ENCODE measurements around the gene DNAJC18.
"Not testable (repeated sequence)": the region's sequence is repeated elsewhere in the genome, so short reads cannot be mapped to it uniquely, and the experiment has no call there.

DNAJC18 gene

GRCh38 chr5:139425497-139425896 lies 13.8 kb downstream of the DNAJC18 start:
- no peak for DNase-seq

- peak; percentile 41 for DNase-seq
Observed at GRCh38 chr5:139422307-139422893, 16.9 kb downstream of the DNAJC18 start.

- DNase-seq = no peak
Observed at GRCh38 chr5:139419226-139420192, 19.8 kb downstream of the DNAJC18 start.

- DNase-seq = no peak
Observed at GRCh38 chr5:139418793-139419192, 20.5 kb downstream of the DNAJC18 start.

GRCh38 chr5:139417214-139417613 lies 22.1 kb downstream of the DNAJC18 start:
- DNase-seq = no peak

- DNase-seq = no peak
Observed at GRCh38 chr5:139416651-139417050, 22.7 kb downstream of the DNAJC18 start.

- DNase-seq = no peak
Observed at GRCh38 chr5:139415869-139416268, 23.5 kb downstream of the DNAJC18 start.

- no peak for DNase-seq
Observed at GRCh38 chr5:139415221-139415861, 24.0 kb downstream of the DNAJC18 start.

- no peak for DNase-seq
Observed at GRCh38 chr5:139414581-139415130, 24.7 kb downstream of the DNAJC18 start.

- DNase-seq = no peak
Observed at GRCh38 chr5:139413963-139414362, 25.4 kb downstream of the DNAJC18 start.

- DNase-seq = no peak
Observed at GRCh38 chr5:139413153-139413552, 26.2 kb downstream of the DNAJC18 start.

GRCh38 chr5:139410993-139411828 lies 28.1 kb downstream of the DNAJC18 start:
- DNase-seq = no peak

- DNase-seq = no peak
Observed at GRCh38 chr5:139410121-139410992, 29.0 kb downstream of the DNAJC18 start.

- not testable (repeated sequence) for DNase-seq
Observed at GRCh38 chr5:139409116-139409515, 30.2 kb downstream of the DNAJC18 start.

GRCh38 chr5:139408191-139408590 lies 31.1 kb downstream of the DNAJC18 start:
- no peak for DNase-seq

GRCh38 chr5:139407517-139407916 lies 31.8 kb downstream of the DNAJC18 start:
- no peak for DNase-seq

- DNase-seq = no peak
Observed at GRCh38 chr5:139406963-139407362, 32.4 kb downstream of the DNAJC18 start.

GRCh38 chr5:139404484-139404840 lies 34.9 kb downstream of the DNAJC18 start:
- DNase-seq = no peak

GRCh38 chr5:139403787-139404483 lies 35.4 kb downstream of the DNAJC18 start, which contains the start of gene SPATA24:
Gene SPATA24, minus strand, starts transcription at chr5:139404089. Its CDS starts 29 bp downstream, at chr5:139404060.
- DNase-seq = peak; percentile 97

- no peak for DNase-seq
Observed at GRCh38 chr5:139403418-139403786, 35.9 kb downstream of the DNAJC18 start.

All from activated CD4-positive, alpha-beta T cell treated with anti-CD3 and anti-CD28 coated beads, Interleukin-2, amount 50 U/mL, for 1 hour (primary cell).